COLO668 (cell line): ENCODE results near the gene BCAS3.

Experiments used
- DNase-seq: peaks from one replicate; lab custom pipeline; 2025; ENCODE audit not compliant: unreplicated experiment; lab: John Stamatoyannopoulos, UW

BCAS3 gene

GRCh38 chr17:61371606-61372005 is 694.0 kb downstream of the BCAS3 start:
- DNase-seq, result no peak

- DNase-seq, result no peak
Measured at GRCh38 chr17:61372436-61372835, 694.8 kb downstream of the BCAS3 start.

GRCh38 chr17:61376931-61377838 is 699.5 kb downstream of the BCAS3 start:
- DNase-seq, result no peak

DNA sequence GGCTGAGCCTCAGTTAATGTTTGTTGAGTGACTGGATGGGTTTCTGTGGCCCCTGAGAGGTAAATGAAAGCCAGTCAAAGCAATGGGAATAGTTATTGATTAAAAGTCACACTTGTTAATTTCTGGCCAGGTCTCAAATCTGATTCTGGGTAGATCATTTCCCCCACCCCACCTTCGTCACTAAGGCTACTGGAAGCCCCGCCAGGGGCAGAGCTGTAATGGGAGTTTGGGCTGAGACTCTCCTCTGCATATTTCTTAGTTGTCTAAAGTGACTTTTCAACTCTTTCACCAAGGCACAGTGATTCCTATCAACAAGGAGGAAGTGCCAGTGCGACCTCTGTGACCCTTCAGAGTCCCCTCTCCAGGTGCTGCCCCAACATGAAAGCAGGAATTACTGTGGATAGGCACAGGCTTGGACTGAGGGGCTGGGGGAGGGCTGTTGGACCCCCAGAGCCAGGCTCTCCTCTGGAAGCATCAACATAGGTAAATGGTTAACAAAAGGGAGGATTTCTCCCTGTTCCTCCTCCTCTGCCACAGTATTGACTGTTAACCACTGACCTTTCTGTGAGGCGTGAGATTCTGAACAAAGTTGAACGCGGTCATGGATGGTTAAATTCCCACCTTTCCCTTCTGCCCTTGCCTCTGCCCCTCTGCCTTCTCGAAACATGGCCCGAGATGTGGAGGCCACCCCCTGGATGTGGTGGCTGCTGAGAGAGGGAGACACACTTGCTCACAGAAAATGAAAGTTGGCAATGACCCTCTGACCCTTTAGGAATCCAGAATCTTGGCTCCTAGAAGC is 701.2 kb downstream of the BCAS3 start:
- no peak for DNase-seq

- DNase-seq, result no peak
Measured at GRCh38 chr17:61379457-61380216, 702.0 kb downstream of the BCAS3 start.

DNA sequence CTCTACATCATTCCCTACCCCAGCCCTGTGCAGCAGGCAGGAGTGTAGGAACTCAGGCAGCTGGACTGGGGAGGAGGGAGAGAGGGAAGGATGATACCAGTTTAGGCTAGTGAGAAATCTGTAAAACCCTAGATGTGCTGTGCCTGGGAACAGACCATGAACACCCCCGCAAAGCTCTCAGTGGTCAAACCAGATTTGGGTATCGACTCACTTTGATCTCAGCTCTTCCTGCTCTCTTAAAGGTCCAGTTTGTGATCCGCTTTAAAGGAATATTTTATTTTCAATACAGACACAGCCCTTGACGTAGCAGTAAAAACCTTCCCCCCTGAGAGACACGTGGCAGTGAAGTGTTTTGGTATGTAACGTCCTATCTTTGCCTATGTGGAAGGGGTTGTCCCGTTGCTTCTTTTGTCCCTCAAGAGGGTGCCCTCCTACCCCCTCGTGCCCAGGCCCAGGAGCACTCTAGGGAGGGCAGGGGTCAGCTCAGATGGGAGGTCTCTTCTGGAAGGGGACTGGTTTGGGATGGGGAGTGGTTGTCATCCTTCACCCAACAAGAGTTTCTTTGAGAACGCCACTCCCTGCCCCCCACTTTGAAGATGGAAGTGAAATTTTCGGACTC is 702.7 kb downstream of the BCAS3 start:
- no peak for DNase-seq

DNA sequence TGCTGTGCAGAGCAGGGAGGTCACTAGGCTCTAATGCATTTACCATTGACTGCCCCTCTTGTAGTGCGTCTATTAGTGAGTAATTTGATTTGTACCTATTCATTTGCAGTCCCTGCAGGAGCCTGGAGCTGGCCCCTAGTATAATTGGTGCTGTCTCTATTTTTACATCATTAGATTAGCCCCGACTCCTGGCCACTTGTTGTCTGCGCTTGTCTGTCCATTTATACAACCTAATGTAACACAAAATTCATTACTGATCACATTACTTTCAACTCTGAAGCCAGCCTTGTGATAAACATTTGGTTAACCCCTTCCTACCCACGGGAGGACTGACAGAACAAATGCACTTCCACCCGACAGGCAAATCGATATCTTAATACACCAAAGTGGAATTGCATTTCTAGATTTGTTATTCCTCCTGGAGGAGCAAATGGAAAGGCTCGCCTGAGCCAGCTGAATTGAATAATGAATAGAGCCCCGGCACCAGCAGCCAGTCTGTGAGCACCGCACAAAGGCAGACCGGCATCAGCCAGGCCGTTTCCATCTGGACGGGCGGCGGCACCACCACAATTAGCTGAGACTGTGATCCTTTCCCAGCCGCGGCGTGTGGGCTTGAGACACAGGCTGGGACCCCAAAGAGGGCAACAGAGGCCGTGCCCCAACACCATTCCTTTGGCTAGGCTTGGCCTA is 703.3 kb downstream of the BCAS3 start:
- no peak for DNase-seq

DNA sequence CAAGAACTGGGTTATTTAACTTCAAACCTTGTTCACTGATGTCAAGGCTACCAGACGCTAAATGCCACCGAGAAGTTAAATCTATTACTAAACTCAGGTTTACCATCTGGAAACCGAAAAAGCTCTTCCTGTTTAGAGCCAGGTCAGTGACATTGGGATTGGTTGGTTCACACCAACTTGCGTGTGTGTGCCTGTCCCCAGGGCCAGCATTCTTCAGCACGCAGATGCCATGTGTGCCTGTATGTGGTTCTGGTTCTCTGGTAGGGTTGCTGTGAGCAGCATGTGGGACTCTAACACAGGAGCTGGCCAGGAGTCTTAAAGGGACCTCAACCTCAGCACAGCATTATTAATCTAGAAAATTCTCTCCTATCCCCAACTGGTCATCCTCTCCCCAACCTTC is 703.9 kb downstream of the BCAS3 start:
- DNase-seq, result no peak

- no peak for DNase-seq
Measured at GRCh38 chr17:61382796-61383688, 705.4 kb downstream of the BCAS3 start.

DNA sequence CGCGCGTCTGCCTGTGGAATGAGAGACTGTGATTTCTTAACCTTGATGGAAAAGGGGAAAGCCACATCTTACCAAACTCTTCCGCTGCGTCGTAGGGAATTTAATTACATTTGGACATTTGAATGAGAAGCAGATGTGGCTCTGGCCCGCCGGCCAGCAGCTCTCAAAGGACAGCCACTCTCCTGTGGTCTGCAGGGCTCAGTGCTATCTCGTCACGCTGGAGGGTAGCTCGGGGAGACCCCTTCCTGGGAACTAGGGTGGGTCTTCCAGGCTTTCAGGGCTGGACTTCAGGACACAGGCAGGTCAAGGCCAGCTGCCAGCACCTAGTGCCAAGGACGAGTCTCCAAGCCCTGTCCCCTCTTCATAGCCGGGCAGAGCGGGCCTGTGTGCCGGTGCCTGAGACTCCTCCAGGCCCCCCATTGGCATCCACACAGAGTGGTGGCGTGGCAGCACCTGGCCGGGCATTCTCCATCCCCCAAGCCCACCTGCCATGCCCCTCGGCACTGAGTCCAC is 706.1 kb downstream of the BCAS3 start:
- DNase-seq, result no peak

GRCh38 chr17:61384354-61384691 is 706.7 kb downstream of the BCAS3 start:
- no peak for DNase-seq

GRCh38 chr17:61384692-61385576 is 707.3 kb downstream of the BCAS3 start:
- no peak for DNase-seq

- DNase-seq, result no peak
Measured at GRCh38 chr17:61385577-61386236, 708.1 kb downstream of the BCAS3 start.

DNA sequence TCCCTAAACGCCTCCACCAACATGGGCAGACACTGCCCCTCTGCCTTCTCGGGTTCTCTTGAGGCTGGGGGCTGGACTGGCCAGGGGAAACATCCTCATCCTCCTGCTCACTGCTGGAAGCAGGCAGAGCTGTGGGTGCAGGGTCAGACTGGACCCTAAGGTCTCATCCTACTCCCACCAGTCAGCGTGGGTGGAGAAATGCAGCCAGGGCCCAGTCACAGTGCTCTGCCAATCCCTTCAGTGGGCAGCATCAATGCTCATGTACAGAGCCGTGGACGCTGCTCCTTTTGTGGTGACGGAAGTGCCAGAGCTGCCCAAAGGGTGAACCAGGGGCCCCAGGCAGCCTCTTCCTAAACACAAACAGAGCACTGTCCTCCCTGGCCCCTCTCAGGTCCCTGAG is 708.6 kb downstream of the BCAS3 start:
- DNase-seq, result no peak

DNA sequence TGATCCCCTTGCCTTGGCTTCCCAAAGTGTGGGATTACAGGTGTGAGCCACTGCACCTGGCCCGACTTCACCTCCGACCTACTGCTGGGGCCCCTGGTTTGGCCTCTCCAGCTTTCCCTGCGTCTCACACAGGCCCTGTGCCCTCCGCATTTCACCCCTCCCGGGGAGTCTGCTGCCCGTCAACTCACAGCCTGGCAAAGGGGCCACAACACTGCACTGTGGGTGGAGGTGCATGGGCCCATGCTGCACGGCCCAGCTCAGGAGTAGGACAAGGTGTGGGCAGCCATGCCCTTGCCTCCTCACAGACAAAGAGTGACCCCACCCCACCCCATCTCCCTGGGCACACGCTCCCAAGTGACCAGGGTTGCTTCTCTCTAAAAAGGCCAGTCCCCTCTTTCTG is 709.4 kb downstream of the BCAS3 start:
- no peak for DNase-seq

DNA sequence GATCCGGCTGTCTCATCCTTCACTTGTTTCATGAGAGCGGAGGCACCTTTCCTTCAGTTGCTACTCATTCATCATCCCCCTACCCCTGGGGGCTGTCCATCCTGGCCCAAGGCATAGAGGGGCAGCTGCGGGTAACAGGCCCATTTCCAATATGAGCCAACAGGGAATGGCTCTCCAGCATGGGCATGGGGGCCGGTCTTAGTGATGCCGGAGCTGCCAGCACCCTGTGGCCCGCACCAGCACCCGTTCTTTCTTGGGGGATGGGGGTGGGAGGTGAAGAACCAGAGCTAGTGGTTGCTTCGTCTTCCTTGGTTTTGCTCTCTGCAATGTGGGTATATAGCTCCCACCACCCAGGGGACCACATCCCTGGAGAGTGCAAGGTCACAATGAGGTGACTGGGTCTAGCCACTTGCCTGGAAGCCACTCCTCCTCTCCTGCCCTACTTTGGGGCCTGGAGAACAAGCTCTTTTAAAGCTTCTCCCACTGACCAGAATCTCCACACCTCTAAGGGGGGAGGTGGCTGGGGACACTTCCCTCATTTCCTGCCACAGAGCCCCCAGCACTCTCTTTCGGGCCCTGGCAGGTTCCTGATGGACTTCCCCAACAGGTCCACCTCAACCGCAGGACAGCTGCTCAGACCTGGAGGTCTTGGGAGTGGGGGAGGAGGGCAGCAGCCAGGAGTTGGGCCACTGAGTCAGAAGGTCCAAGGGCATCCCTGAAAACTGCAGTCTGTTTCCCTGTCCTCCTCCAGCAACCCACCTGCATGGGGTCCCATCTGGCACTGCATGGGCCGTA is 710.1 kb downstream of the BCAS3 start:
- no peak for DNase-seq
